Measurements from ENCODE around the gene TNFSF13B.

DNA sequence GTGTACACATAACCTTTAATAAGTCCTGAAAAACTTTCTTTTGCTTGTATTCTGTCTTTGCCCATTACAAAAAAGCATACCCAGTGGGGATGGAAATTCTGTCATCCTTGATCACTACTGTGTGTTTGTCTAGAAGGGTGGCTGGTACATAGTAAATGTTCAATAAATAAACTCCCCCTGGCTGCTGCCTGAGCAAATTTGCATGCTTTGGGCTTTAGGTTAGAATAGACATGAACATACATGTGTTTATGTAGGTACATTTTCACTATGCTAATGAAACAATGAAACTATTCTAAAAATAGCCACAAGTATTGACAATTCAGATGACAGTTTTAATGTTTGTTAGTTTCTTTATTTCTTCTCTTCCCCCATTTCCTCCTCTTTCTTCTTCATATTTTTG, 36.1 kb downstream of the TNFSF13B start:
- TF ChIP-seq CTCF (IDR thresholded peaks at IDR 0.05; ENCODE audit: low read depth, low read length): no peak
- no peak for TF ChIP-seq EZH2phosphoT487 (IDR thresholded peaks at IDR 0.05; ENCODE audit: low read depth)
